ENCODE data around the gene FOCAD.

DNA sequence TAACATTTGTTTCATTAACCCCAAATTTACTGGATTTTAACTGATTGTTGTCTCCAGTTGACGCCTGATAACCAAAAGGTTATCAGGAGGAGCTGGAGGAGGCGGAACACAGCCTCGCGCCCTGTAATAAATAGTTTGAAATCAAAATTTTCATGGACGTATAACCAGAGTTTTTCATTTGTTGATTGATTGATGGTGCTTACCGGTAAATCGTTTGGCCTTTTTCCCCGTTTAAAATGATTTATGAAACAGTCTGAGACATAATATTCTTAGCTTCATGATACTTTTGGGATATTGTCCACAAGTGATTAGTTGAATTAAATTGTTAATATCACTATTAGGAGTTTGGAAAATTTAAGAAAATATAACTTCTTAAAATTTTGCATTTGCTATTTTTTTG is 1.7 kb downstream of the FOCAD start:
- TF ChIP-seq, protein P1, sequence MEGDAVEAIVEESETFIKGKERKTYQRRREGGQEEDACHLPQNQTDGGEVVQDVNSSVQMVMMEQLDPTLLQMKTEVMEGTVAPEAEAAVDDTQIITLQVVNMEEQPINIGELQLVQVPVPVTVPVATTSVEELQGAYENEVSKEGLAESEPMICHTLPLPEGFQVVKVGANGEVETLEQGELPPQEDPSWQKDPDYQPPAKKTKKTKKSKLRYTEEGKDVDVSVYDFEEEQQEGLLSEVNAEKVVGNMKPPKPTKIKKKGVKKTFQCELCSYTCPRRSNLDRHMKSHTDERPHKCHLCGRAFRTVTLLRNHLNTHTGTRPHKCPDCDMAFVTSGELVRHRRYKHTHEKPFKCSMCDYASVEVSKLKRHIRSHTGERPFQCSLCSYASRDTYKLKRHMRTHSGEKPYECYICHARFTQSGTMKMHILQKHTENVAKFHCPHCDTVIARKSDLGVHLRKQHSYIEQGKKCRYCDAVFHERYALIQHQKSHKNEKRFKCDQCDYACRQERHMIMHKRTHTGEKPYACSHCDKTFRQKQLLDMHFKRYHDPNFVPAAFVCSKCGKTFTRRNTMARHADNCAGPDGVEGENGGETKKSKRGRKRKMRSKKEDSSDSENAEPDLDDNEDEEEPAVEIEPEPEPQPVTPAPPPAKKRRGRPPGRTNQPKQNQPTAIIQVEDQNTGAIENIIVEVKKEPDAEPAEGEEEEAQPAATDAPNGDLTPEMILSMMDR (IDR thresholded peaks at IDR 0.05) = no peak
- TF ChIP-seq POLR2A (IDR thresholded peaks at IDR 0.05) = no peak
